Measurements from ENCODE around the gene BHLHE23.

BHLHE23 gene

GRCh38 chr20:62980970-62981369, 25.8 kb downstream of the BHLHE23 start:
- DNase-seq: peak in 32 of 42 donors; percentile 10 to 70 (median 34)
- intact Hi-C loops (cut with DNase I): no loop called here

GRCh38 chr20:62980380-62980960, 26.3 kb downstream of the BHLHE23 start:
- intact Hi-C loops (cut with DNase I): no loop called here
- DNase-seq: no peak

GRCh38 chr20:62979876-62980373, 26.8 kb downstream of the BHLHE23 start:
- DNase-seq: no peak
- intact Hi-C loops (cut with DNase I): no loop called here

- intact Hi-C loops (cut with DNase I): no loop called here
- no peak for DNase-seq
Measured at GRCh38 chr20:62979310-62979709, 27.5 kb downstream of the BHLHE23 start.

GRCh38 chr20:62978561-62978943, 28.2 kb downstream of the BHLHE23 start:
- no peak for DNase-seq
- intact Hi-C loops (cut with DNase I): no loop called here

- intact Hi-C loops (cut with DNase I): no loop called here
- DNase-seq: no peak
Measured at GRCh38 chr20:62977613-62978560, 28.9 kb downstream of the BHLHE23 start.

GRCh38 chr20:62976886-62977285, 29.9 kb downstream of the BHLHE23 start:
- intact Hi-C loops (cut with DNase I): no loop called here
- no peak for DNase-seq

- no peak for DNase-seq
- intact Hi-C loops (cut with DNase I): no loop called here
Measured at GRCh38 chr20:62975812-62976508, 30.8 kb downstream of the BHLHE23 start.

GRCh38 chr20:62975251-62975760, 31.5 kb downstream of the BHLHE23 start:
- intact Hi-C loops (cut with DNase I): no loop called here
- no peak for DNase-seq

- no peak for DNase-seq
- intact Hi-C loops (cut with DNase I): no loop called here
Measured at GRCh38 chr20:62972845-62973745, 33.7 kb downstream of the BHLHE23 start.

GRCh38 chr20:62971950-62972844, 34.6 kb downstream of the BHLHE23 start:
- intact Hi-C loops (cut with DNase I): no loop called here

GRCh38 chr20:62971211-62971949, 35.4 kb downstream of the BHLHE23 start:
- DNase-seq: no peak
- intact Hi-C loops (cut with DNase I): no loop called here

More at GRCh38 chr20:62971950-62972844, 34.6 kb downstream of the BHLHE23 start:
- peak; percentile 70 to 93 (median 85) for DNase-seq

GRCh38 chr20:62970307-62971210, 36.2 kb downstream of the BHLHE23 start:
- intact Hi-C loops (cut with DNase I): no loop called here
- no peak for DNase-seq

GRCh38 chr20:62969939-62970306, 36.8 kb downstream of the BHLHE23 start:
- intact Hi-C loops (cut with DNase I): no loop called here
- DNase-seq: no peak

- DNase-seq: no peak
- intact Hi-C loops (cut with DNase I): no loop called here
Measured at GRCh38 chr20:62969179-62969760, 37.5 kb downstream of the BHLHE23 start.
